Skeletal muscle cell (primary cell): ENCODE data around the gene CTNNB1.

ENCODE experiments used
- DNase-seq: peaks from one replicate; pipeline ENCODE4 v3.0.0-alpha.2; 2010; ENCODE audit warnings: low read depth
- H3K4me3 ChIP-seq: 2 replicates; pipeline ENCODE4 v1.5.1; 2011; ENCODE audit warnings: low read depth, mild to moderate bottlenecking, control low read depth, low read length, moderate library complexity

The CTNNB1 gene

DNA sequence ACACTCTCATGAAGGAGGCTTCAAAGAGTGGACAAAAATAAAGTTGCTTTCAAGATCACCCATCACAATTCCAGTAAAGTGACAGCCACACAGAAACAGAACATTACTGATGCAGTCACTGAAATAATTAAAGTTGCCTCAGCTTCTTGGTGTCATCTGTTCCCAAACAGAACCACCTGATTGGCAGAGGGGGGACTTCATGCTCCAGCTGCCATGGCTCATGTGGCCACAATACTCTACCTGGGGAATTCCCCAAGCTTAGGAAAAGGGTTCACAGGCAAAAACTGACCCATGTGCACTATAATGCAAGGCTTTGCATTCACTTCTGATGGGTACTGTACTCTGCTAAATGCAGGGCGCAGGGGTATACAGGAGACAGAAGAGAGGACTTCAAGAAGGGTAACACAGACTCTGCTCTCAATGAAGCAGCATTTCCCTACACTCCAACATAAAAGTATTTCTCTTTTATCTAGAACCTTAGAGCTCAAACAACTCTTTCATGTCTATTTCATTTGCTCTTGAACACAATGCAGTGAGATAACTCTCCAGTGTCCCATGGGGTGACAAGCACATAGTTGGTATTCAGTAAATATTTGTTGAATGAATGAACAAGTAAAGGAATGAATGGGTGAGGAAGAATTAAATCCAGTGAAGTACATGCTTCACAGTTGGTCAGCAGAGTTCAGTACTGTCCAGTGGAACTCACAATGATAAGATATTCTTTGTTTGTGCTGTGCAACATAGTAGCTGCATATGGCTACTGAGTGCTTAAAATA lies 8.6 kb upstream of the CTNNB1 start:
- DNase-seq, result no peak
- H3K4me3 ChIP-seq, result no peak overlapping the region

DNA sequence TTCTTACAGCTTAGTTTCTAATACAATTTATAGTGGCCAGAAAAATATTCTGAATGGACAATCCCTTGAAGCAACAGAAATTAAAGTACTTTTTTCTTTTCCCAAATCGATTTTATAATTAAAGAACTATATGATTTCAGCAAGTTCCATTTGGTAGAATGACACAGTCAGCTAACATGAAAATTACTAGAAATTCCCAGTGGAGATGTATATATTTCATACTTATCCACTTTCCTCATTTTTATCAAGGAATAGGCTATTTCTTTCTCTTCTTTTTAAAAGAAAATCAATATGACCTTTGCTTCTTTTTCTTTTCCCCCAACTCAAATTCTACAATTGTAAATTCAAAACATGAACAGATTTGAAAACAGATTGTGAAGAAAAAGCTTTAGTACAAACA lies 6.4 kb upstream of the CTNNB1 start:
- no peak for DNase-seq
- no peak overlapping the region for H3K4me3 ChIP-seq

DNA sequence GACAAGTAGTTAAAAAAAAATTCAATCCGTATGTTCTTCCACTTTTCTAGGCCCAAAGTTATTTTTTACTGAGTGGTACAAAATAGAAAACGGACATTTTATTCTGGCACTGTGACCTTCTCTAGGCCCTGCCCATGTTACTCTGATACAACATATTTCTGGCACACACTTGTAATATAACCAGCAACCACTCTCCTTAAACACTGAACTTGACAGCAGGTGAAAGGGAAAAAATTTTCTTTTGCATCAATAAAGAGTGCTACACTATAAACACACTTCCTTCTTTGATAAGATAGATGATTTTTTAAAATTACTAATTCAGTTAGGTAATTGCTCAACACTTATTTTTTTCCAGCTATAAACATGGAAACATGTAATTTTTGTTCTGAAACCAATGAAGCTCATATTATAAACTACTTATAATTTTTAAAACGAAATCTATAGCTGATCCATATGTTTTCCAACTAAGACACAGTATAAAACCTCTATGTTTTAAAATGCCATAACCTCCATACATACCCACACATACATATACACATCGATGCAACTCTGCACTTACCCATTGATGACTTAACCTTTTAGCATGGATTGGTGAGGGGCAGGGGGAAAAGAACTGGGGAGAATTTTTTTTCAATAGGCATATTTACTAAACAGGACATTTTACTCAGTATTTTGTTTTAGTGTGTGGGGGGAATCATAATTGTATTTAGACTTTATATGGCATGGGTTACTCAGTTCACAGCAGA lies 5.3 kb upstream of the CTNNB1 start:
- DNase-seq, result no peak
- H3K4me3 ChIP-seq, result no peak overlapping the region

DNA sequence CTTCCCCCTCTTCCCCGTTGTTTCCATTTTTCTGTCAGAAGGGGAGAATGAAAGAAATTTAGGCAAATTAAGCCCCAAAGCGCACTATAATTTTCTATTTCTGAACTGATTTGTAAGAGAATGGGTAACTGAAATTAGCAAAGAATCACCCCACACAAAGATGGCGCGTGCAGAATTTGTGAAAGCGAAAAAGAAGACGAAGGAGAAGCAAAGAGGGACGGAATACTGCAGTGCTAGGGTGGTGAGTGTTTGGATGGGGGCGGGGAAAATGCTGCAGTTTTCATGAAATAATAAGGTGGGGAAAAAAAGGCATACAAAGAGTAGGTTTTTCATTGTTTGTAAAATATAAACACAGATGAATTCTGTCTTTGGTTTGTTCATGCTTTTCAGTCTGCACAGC lies 4.6 kb upstream of the CTNNB1 start:
- H3K4me3 ChIP-seq, result no peak overlapping the region
- no peak for DNase-seq

DNA sequence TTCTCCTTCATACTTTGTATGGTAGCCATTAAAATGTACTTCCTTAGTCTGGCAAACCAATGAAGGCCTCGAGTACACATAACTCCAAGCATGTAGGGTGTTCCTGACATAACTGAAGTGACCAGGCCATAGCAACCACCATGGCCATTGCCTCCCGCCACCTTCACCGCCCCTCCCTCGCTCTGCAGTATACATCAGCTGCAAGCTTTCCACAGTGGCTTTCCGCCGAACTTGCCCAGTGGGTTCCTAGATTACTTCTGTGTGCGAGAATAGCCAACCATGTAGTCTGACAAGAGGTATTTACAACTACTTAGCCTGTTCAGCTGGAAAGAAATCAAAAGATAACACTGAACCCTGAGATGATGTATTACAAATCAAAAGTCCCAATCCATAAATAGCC lies 3.4 kb upstream of the CTNNB1 start:
- no peak for DNase-seq
- no peak overlapping the region for H3K4me3 ChIP-seq

DNA sequence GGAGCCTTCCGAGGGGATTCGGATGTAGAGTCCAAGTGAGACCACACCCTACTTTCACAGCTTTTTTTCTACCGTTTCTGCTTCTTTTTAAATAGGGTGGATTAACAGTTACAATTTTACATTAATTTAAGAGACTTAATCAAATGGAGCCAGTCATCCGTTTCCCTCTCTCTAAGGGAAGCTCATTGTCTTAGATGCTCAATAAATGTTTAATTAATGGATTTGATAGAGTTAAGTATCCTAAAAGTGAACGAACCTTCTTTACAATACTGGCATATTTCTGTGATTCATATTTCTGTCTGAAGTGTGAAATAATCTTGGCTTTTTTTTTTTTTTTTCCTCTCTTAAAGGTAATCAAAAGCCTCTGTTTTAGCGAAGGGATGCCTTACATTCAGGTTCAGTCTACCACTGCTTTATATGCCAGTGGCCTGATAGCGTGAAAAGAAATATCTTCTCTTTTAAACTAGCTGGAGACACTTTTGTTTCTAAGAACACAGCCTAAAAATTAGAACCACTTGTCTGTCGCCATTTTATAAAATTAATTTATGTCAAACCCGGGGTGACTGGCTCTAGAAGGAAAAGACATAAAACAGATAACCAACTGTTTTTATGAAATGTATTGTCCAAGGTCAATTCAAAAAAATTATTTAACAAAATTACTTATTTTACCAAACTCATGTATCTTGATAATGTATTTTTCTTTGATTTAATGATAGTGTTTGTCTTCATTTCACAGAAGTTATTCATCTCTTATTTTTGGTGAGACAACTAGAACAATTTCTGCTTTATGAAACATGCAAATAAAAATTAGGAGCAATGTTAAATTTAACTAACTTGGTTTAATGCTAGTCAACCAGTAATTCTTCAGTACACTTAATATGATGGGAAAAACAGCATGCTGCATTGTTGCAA lies 2.5 kb upstream of the CTNNB1 start:
- H3K4me3 ChIP-seq, result no peak overlapping the region
- no peak for DNase-seq

DNA sequence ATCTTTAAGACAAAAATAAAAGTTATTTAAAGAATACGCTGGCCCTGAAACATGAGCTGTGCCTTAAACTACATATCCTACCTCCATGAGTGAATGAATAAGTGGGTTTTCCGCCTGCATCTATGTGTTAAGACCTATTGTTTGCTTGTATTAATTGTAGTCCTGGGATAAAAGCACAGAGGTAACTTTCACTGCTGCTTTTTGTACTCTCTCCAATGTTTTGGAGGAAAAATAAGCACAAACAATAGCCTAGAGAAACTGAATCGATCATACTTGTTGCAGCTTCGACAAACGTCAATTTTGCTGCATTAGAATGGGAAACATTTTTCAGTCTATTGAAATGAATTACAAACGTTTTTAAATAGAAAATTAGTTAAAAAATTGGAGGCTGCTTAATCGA lies 1.3 kb upstream of the CTNNB1 start:
- no peak for DNase-seq
- no peak overlapping the region for H3K4me3 ChIP-seq

DNA sequence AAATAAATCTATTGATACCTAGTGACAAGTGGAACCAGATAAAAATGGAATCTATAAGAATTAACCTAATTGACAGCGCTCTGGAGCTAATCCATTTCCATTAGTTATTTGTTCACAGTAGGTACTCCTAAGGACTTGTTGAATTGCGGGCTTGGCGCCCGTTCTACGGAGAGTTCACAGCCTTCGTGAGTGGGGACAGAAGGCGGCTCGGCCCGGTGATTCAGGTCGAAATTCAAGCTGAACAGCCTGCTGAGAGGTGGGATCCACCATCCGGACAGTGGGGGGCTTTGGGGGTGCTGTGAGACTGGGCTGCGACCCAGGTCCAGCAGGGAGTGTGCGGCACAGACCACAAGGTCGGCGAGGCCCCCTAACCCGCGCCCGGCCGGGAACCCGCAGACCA lies 779 bp upstream of the CTNNB1 start:
- peak overlapping the region; percentile 88 for H3K4me3 ChIP-seq
- no peak for DNase-seq

DNA sequence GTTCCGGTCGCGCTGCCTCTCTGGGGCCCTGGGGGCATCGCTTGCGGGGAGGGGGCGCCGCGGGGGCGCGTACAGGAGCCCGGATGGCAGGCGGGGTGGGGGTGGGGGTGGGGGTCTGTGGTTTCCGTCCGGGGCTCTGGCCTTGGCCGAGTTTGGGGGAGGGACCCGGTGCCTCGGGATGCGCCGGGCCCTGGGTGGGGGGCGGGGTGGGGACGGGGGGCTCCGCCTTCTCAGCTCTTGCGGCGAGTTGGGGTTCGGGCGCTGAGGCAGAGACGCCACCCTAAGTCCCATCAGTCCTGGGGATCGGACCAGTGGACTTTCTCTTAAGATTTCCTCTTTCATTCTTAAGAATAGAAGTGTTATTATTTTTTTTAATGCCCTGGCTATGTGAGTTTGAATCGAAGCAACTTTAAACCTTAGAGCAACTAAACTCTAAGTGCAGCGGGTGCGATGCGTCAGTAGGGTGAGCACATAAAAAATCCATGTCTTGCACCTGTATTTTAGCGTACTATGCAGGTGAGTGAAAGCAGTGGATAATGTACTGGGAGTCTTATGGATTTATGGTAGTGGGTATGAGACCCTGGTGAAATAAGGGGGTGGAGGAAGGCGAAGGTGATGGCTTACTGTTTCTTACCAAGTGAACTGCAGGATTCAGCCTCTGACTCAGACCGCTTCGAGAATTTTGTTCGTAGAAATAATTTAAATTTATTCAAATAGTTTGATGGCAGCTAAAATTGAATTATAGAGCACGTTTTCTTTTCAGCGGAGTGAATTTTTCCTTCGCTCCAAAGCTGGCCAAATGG lies 762 bp downstream of the CTNNB1 start:
- DNase-seq, result no peak
- H3K4me3 ChIP-seq, result peak overlapping the region; percentile 88

DNA sequence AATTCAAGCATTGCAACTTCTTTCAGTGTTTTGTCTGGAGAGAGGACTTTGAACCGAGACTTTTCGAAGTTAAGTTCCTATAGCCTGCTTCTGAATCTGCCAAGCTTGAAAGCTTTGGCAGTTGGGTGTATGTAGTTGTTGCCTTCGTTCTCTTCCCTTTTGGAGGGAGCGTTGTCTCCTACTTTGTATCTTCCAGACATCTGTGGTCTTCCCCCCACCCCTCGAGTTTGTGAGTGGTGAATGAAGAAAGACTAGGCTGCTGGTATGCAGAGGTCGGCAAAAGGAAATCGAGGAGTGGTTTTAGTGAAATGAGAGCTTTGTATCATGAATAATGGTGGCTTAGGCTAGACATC lies 1.3 kb downstream of the CTNNB1 start:
- DNase-seq, result peak; percentile 25

DNA sequence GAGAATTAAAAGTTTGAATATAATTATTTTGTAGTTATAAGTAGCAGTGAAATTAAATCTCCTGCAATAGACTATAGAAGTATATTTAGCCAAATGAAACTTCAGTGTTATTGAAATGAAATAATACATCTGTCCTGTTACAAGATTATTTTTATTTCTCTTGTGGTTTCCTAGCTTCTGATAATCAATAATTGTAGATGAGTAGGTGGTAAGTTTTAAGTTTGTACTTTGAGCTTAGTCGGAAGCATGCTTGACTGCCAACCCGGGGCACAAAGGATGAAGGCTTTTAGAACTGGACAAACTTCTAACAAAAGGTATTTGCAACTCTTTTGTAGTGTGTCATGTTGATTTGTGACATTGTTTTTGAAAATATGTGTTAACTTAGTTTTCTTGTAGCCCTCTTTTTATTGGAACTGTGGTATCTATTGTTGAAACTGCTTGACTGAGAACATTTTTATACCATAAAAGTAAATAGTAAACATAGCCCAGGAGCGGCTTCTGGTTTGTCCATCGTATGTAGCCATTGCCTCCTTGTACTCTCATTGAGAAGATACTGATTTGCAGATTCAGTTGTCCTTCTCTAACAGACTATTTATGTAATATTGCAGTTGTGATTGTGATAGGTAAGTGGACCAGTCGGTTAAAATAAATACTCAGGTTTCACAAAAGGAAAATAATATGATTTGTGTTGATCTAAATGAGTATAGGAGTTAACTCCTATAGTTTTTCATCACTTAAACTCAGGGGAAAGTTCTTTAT lies 2.9 kb downstream of the CTNNB1 start:
- H3K4me3 ChIP-seq, result peak overlapping the region; percentile 88
- no peak for DNase-seq

More for the DNA sequence above, 1.3 kb downstream of the CTNNB1 start:
- peak overlapping the region; percentile 88 for H3K4me3 ChIP-seq

DNA sequence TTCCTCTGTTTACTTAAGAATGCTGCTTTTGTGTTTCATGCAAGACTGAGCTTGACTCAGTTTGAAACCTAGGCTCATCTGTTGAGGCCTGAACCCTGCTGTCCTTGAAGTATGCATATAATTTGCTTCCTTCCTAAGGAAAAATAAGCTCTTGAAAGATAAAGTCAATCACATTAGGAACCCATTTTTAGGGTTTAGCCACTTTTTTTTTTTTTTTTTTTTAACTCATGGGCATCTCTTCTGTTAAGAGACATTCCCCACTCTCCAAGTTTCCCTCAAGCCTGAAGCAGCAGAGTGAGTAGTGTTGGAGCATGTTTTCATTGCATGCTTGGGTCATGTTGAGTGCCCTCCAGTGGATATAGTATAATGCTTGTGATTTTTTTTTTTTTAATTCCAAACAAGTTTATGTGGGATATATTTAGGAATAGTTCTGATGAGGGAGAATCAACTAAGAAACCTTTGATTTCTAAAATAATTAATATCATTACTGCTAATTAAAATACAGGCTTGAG lies 3.6 kb downstream of the CTNNB1 start:
- DNase-seq, result peak; percentile 31
- H3K4me3 ChIP-seq, result peak overlapping the region; percentile 88

DNA sequence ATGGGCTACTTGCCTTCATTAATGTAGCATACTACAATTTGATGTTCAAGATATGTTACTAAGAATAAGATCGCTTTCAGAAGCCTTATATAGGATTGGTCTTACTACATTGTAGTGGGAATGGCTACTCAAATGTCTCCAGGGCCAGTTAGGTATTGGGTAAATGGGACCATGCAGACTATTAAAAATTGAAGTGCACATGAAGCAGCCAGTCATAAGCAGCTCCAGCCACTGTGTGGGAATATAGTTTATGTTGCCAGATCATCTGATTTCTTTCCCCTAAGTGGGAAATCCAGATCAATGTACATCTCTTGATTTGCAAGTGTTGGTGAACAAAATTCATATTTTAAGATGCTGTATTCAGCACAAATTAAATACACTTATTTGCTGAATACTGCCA lies 5.1 kb downstream of the CTNNB1 start:
- H3K4me3 ChIP-seq, result no peak overlapping the region
- DNase-seq, result no peak

DNA sequence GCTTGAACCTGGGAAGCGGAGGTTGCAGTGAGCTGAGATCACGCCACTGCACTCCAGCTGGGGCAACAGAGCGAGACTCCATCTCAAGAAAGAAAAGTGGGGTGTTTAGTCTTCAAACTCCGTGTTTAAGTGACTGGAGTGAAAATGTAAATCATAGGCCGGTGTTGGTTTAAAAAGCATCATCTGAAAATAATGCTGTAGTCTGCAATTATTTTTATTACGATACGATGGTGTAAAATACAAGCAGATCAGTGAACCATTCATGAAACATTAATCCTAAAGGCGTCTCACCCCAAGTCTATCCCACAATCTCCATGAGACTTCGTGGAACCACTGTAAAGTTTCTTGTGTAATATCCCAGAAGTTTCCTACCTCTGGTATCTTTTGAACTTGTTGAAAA lies 6.3 kb downstream of the CTNNB1 start:
- H3K4me3 ChIP-seq, result no peak overlapping the region
- no peak for DNase-seq

DNA sequence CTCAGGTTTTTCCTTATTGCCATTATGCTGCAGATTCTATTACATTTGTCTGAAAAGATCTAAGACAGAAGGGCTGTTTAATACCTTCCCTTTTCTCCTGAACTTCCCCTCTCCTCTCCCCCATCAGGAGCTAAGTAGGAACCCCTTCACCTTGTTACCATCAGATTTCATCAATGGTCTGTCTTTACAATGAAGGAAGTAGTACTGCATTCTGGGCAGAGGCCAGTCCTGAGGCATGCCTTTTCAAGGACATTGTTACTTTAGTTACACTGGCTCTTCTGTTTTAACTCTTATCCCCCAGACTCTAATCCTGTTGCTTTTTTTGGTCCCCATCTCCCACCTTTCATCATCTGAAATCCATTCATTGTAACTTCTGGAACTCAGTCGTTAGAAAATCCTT lies 8.1 kb downstream of the CTNNB1 start:
- H3K4me3 ChIP-seq, result no peak overlapping the region
- no peak for DNase-seq

DNA sequence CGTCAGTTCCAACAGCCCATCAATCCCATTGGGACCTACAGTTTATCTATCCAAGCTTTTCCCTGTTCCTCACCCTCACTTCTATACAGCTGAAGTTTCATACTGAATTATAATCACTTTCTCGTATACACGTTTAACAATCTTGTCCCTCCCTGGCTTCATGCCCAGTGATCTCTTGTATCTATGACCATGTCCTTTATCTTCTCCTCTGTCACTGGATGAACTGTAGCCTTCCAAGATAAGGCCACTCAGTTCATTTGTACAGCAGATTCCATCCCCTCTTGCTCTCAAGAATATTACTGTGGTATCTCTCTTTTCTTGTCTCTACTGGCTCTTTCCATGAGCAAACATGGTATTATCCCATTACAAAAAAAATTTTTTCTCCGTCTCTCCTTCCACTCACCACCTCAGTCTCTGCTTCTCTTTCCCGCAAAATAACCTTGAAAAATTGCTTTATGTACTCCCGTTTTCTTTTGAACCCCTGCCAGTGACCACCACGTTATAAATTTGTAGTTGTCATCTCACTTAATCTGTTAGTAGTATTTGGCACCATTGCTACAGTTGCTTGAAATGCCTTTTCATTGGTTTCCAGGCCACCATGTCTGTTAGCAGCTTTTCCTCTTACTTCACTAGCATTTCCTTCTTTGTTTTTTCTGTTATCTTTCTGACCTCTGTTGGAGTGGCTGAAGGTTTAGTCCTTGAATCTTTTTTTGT lies 9.4 kb downstream of the CTNNB1 start:
- no peak for DNase-seq
- H3K4me3 ChIP-seq, result no peak overlapping the region

DNA sequence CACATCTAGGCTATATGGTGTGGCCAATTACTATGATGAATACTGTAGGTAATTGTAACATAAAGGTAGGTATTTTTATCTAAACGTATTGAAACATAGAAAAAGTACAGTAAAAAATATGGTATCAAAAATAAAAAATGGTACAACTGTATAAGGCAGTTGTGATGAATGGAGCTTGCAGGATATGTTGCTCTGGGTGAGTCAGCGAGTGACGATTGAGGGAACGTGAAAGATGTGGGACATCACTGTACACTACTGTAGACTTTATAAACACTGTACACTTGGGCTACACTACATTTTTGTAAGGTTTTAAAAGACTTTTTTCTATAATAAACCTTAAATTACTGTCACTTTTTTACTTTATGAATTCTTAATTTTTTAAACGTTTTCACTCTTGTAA lies 10.3 kb downstream of the CTNNB1 start:
- no peak overlapping the region for H3K4me3 ChIP-seq
- no peak for DNase-seq

DNA sequence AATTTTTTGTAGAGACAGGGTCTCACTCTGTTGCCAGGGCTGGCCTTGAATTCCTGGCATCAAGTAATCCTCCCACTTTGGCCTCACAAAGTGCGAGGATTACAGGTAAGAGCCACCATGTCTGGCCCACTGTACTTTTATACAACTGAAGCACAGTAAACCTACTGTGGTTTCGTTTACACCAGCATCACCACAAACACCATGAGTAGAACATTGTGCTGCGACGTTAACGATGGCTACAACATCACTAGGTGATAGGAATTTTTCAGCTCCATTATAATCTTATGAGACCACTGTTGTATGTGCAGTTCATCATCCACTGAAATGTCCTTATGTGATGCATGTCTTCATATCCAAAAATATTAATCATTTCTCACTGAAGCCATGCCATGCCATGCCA lies 11.7 kb downstream of the CTNNB1 start:
- DNase-seq, result no peak
- H3K4me3 ChIP-seq, result no peak overlapping the region
